GM18499 (cell line): ENCODE results near the gene FBXL15.

Experiments used
- ATAC-seq: cut with Tn5 transposase; IDR thresholded peaks from one replicate; pipeline ENCODE4 v1.9.1; 2021; ENCODE audit warnings: moderate number of reproducible peaks; ENCODE audit not compliant: insufficient read depth, unreplicated experiment

The FBXL15 gene

DNA sequence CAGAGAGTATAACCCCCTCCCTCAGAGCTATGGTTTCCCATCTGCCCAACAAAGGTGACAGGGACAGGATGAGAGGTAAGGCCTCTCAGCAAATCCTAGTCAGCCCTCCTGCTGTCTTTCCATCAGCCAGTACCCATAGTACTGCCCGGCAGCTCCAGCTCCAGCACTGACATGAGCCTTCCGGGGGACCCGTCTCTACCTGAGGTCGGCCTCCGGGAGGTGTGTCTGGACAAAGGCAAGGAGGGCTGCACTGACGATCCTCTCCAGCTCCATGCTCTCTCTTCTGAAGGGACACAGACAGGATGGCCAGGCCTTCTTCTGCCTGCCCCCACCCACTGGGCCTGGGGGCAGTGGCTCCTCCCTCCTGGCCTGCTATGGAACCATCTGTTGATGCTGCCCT is 4.3 kb downstream of the FBXL15 start:
- ATAC-seq: no peak

DNA sequence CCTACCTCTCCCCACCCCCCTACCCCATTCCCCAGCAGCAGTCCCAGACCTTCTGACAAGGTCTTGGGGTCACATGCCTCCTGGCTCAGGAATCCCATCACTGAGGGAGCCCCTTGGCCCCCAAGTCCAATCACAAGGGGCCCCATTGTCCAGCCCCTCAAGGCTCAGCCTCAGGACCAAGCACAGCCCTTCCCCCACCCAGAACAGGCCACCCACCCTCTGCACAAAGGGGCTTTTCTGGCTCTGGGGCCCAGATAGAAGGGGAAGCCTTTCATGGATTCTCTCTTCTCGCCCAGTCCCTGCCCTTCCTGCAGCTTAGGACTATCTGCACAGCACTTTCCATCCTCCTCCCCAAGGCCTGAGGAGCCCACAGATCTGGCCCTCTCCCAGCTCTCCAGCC is 4.8 kb downstream of the FBXL15 start:
- no peak for ATAC-seq

DNA sequence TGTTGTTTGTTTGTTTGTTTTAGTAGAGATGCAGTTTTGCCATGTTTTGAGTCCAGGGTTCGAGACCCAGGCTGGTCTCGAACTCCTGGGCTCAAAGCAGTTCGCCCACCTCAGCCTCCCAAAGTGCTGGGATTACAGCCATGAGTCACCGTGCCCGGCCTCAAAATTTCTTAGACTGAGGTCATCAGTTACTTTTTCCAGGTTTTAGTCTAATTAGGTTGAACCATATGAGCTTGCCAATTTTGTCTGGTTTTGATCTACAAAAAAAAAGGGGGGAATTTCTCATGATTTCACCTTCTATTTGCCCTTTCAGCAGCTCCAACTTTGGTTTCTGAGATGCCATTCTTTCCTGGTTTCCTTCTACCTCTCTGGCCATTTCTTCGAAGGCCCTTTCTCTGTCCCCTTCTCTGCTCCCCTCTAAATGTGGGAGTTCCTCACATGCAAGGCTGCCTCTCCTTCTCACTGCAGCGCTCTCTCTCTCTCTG is 6.2 kb downstream of the FBXL15 start:
- ATAC-seq: no peak

DNA sequence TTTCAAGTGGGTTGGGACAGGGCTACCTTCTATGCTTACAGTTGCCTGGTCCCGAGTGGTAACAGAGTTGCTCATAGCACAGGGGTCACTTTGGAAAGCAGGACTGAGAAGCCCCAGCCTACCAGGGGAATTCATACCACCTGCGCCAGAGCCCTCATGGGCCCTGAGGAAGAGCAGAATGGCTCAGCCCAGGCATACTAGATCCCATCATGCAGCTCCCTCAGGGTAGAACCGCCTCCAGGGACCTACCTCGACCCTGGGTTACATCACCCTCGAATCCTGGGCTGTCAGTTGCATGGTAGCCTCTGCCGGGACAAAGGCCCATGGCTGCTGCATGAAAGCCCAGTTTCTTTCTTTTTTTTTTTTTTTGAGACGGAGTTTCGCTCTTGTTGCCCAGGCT is 8.8 kb downstream of the FBXL15 start:
- ATAC-seq: no peak

DNA sequence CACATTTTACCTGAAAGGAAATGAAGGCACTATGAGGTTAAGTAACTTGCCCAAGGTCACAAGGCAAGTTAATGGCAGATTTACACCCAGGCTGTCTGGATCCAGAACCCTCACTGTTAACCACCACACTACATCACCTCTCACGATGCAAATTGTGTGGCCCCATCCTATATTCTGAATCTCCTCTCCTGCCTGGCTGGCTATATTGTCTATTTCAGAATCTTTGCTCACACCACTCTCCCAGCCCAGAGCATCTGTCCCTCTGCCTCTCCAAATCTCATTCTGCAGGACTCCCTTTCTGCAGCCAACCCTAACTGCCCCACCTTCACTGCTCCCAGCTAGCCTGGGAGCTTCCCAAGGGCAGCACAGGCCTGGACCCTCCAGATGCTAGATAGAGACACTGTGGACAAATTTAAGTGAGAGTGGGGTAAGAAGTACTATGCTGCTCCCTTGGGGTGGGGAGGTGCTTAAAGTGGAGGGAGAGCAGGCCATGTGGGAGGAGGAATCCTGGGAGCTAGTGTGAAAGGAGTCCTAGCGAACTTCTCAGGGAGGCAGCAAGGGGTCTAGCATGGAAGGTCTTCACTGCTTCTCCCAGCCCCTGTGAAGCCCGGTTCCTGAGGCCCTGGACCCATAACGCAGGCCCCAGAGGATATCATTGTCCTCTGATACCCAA is 11.0 kb downstream of the FBXL15 start:
- ATAC-seq: no peak

DNA sequence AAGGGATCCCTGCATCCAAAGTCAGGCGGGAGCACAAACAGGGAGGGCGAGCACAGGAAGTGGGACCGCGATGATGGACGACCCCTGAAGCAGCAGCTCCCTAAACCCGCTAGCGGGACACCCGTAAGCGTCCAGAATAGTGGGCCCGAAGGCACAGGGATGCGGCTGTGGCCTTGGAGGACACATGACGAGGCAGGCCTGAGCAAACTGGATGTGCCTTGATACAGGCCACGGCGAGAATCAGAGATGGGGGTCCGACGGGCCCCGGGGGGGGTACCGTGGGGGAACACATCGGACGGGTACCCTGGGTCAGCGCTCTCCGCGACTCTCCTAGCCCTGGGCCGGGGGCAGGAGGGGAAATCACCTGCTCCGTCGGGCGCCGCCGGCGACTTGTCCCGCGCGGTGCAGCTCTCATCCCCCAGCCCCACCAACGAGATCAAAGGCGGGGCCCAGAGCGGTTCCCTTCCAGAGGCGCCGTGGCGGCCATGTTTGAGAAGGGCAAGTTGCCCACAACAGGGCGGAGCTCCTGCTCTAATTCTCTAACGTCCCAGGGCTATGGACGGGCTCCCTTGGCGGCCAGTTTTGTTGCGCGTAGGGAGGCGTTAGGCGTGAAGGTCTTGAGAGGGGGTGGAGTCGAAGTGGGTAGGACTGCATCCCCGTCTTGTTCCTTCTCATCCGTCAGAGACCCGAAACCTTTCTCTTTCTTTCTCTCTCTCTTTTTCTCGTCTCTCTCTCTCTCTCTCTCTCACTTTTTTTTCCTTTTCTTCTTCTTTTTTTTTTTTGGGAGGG is 11.7 kb downstream of the FBXL15 start, which contains the start of gene CUEDC2:
CUEDC2 (minus strand) TSS at position 413 of the 789 bp plus-strand sequence. CDS start 7,386 bp downstream, outside the sequence.
- peak; percentile 57 for ATAC-seq

DNA sequence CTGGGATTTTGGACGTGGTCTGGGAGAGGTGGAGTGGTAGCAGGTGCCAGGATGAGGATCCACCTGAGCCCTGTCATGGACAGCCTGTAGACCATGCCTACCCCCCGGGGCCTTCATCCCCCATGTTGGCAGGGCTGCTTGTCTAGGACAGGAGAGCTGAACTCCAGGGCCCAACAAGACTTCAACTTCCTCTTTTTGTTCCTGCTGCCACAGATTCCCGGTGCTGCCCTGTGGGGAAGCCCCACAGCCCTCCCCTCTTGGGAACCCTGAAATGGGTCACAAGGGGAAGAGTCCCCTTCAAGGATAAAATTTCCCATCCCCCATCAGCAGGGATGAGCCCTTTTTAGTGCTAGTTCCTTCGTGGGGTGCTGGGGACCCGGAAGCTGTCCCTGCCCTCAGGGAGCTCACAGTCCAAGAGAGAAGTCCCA is 13.0 kb downstream of the FBXL15 start:
- ATAC-seq: no peak

DNA sequence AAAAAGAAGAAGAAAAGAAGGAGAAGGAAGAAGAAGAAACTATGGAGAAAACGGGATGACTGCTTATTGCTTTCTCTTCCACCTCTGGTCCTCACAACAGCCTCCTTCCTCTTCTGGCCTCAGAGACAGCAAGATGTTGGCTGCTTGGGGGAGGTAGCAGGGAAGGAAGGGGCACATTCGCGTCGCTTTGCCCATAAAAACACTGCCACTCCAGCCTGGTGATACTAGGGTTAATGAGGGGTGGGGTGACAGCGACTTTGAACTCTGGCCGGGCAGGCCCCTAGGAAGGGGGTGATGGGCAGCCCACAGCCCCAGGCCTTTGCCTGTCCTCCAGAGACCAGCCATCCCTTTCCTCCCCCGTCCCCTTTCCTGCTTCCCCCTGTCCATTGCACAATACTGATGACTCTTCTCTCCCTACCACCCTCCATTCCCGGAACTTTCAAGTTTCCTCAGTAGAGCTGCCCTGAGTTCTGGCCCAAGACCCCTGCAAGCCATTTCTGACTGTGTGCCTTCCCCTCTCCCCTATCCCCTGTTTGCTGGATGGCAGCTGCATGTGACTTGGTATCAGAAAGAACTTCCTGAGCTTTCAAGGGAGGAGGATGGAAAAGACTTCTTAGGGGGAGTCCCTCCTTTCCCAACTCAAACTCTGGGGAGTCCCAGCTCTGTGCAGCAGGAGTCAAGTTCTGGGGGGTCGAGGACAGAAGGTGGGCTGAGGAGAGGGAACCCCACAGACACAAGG is 13.9 kb downstream of the FBXL15 start:
- ATAC-seq: no peak

DNA sequence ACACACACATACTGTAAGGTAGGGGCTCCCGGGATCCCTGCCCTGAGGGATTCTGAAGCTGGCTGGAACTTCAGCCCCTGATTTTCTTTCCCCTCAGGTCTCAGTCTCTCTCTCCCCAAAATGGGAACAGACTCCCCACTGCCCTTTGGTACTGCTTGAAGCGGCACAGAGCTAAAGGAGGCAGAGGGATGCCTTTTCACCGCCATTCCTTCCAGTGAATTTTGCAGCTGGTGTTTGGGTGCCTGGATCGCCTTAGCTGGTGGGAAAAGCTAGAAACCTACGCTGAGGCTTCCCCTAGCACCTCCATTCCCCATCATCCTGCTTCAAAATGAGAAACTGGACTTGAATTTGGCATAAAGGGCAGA is 14.5 kb downstream of the FBXL15 start:
- ATAC-seq: no peak

DNA sequence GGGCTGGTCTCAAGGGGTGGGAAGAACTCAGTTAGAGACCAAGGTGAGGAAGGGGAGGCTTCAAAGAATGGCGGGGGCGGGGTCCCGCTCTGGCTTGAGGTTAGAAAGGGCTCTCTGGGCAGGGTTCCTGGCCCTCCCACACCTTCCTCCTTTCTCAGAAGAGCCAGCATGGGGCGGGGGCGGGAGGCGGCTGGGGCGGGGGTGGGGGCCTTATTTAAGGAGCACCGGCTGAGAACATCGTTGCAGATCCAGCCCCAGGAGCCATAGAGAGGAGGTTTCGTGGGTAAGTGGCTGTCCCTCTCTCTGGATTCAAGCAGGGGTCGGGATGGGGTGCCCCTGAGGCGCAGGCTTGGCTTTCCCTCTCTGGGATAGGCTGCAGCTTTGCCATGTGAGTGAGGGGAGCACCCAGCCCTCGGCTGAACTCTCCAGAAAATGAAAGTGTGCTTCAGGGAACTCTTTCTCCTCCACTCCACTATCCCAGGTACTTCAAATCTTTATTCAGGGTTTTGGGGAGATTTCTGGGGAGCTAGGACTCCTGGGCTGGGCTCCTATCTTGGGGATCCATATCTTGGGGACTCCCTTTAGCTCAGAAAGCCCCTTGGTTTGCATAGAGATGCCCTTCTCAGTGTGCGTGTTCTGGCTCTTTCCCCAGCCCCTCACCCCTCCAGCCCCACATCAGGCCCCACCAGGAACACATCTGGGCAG is 15.0 kb downstream of the FBXL15 start:
- no peak for ATAC-seq

DNA sequence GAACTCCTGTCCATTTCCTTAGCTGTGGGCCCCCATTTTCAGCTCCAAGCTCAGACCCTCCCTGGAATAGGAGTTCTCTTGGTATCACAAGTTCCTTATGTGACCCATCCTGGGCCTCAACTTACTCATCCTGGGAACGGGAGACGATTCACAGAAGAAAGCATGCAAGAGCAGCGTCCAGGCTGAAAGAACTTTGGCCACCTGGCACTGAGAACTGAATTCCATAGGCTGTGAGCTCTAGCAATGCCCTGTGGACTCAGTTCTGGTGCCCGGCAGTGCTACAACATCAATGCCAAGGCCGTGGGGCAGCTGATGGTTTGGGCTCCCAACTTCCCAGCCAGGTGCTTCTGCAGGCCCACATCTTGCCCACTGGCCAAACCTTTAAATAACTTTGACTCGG is 15.7 kb downstream of the FBXL15 start:
- ATAC-seq: no peak

DNA sequence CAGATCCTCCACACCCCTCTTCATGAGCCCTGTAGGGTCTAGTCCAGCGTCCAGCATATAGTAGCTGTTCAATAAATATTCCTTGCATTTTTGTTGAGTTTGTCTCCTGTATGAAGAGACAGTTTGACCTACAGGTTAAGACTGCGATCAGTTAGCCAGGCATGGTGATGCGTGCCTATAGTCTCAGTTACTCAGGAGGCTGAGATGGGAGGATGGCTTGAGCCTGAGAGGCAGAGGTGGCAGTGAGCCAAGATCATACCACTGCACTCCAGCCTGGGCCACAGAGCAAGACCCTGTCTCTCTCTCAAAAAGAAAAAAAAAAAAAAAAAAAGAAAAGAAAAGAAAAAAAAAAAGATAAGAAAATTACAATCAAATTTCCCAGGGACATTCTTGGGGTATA is 16.9 kb downstream of the FBXL15 start:
- ATAC-seq: no peak

DNA sequence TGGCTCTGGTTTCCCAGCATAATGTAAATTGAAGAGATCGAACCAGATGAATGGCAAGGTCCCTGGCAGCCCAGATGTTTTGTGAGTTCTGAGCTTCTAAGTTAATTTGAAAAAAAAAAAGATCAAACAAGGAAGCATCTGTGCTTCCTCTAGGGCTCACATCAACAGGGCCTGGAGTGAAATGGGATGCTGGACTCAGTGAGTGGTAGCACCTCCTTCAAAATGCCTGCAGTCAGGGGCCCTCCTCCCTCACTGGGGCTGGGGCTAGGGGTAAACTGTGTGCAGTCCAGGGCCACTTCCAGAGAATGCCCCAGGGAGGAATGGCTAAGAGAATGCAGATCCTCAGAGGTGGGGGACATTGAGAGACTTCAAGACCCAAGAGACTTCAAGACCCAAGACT is 17.7 kb downstream of the FBXL15 start:
- no peak for ATAC-seq

DNA sequence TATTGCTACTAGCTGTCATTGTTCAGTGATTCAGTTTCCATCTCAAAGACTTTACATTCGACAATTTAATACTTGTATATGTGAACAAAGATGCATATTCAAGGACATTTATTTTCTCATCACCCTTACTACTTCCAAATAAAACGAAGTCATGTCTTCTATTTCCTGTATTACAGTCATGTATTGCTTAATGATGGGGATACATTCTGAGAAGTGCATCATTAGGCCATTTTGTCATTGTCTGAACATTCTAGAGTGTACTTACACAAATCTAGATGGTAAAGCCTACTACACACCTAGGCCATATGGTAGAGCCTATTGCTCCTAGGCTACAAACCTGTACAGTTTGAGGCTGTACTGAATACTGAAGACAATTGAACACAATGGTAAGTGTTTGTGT is 24.2 kb downstream of the FBXL15 start:
- no peak for ATAC-seq

DNA sequence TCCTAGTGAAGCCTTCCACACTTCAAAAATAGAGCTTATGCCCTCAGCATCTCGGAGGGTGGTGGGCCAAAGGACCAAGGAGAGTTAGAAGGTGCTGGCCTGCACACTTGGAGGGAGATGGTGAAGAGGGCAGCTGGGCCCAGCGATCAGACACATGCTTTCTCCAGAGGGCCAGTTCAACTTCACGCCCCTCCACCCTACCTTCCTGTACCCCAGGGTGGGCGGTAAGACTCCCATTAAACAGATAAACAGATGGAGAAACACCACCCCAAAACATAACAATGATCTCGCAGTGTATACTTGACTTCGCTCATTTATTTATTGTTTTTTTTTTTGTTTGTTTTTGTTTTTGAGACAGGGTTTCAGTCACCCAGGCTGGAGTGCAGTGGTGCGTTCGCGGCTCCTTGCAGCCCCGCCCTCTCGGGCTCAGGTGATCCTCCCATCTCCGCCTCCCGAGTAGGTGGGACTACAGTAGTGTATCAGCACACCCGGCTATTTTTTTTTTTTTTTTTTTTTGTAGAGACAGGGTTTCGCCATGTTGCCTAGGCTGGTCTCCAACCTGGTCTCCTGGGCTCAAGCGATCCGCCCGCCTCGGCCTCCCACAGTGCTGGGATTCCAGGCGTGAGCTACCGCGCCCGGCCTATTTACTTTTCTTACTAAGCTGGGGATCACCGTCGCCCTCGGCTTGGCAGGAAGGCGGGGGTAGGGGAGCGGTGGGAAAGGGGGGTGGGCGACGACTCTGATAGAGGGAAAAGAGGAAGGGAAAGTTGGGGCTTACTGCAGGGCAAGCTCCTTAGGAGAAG is 28.9 kb downstream of the FBXL15 start:
- peak; percentile 35 for ATAC-seq

DNA sequence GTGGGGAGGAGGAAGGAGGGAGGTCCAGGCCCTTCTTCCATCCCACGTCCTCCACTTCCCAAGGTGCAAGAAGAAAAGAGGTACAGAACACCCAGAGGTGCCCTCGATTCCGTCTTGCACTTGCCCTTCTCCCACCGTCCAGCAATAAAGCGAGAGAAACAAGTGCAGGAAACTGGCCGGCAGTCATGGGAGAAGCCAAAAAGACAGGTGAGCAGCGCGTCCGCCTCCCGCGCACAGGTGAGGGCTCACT is 29.4 kb downstream of the FBXL15 start:
- ATAC-seq: no peak

DNA sequence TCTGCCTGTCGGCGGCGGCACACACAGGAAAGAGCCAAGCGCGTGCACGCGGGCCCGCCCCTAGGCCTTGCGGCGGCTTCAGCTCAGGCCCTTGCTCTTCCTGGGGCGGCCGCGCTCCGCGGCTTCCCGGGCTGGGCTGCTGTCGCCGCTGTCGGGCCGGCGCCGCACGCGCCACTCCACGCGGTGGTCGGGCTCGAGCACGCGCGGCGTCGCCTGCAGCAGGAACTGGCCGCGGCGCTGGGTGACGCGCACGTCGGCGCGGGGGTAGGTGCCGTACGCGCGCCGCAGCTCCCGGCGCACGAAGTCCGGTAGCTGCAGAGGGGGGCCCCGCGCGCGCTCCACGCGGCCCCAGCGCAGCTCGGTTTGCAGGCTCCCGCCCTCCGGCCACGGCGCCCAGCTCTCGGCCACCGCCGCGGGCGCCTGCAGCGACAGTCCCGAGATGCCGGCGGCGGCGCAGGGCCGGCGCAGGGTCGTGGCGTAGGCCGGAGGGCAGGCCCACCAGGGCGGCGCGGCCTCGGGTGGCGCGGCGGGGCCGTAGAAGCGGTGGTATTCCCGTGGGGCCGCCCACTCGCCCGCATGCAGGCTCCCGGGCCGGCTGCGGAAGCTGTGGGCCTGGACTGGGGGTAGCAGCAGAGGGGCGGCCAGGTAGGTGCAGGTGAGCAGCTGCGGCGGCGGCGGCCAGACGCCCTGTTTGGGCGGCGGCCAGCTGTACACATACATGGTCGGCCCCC is 29.9 kb downstream of the FBXL15 start:
- ATAC-seq: no peak

DNA sequence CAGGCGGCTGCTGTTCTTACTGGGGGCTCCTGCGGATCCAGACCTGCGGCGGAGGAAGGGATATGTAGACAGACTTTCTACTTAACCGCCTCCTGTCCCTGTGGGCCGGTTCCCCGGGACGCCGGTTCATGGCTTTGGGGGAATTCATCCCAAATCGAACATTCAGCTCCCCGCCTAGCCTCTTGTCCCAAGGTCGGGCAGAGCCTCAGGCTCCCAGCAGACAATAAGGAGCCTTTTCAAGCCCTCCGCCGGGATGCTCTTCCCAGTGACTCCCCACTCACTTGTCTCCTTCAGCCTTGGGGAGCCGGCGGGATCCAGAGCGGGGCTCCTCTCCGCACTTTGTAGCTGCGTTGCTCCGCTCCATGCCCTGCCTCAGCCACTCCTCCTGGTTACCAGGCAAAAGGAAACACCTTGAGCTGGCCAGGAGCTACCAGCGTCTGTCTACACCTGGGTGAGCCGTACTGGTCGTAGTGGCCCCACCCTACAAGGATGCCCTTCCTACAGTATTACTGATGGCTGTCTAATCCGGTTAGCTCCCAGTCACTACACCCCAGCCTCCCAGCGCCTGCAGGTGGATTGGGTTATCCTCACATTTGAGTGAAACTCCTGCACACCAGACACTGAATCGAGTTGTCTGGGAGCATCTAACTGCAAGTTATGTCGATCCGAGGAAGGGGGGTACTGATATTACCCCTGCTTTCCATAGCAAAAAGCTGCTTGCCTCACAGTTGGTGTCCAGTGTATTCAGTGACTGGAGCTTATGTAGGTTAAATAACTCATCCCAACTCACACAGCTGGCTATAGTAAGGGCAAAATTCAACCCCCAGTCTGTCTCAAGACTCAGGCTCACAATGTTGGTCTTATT is 30.7 kb downstream of the FBXL15 start, which contains the start of gene C10orf95:
C10orf95 (minus strand) TSS at position 439 of the 865 bp plus-strand sequence. CDS start 450 bp downstream, outside the sequence.
- ATAC-seq: no peak
